Ectodermal cell (in vitro differentiated cells): ENCODE data around the gene CSF2.

Experiments
- H3K27ac ChIP-seq: 2 replicates; pipeline ENCODE4 v1.7.0; 2013; ENCODE audit warnings: mild to moderate bottlenecking, low read depth, low read length; ENCODE audit not compliant: insufficient read depth, poor library complexity, severe bottlenecking
- H3K27me3 ChIP-seq: 2 replicates; pipeline ENCODE4 v1.7.0; 2013; ENCODE audit warnings: mild to moderate bottlenecking, low read length; ENCODE audit not compliant: insufficient read depth, control insufficient read depth, poor library complexity, severe bottlenecking
- H3K36me3 ChIP-seq: one replicate; pipeline ENCODE4 v1.7.0; 2013; ENCODE audit warnings: low read length; ENCODE audit not compliant: control insufficient read depth, insufficient read depth
- H3K4me1 ChIP-seq: one replicate; pipeline ENCODE4 v1.7.0; 2013; ENCODE audit warnings: low read length; ENCODE audit not compliant: control insufficient read depth, insufficient read depth
- H3K4me3 ChIP-seq: 2 replicates; pipeline ENCODE4 v1.7.0; 2013; ENCODE audit warnings: low read depth, low read length, control low read depth; ENCODE audit not compliant: insufficient read depth
- H3K9me3 ChIP-seq: 2 replicates; pipeline ENCODE4 v1.7.0; 2013; ENCODE audit warnings: mild to moderate bottlenecking, low read length, moderate library complexity; ENCODE audit not compliant: control insufficient read depth
- WGBS, 2 experiments: methylation state at CpG; one replicate each; pipeline ENCODE4 v1.1.7; 2013; ENCODE audit warnings: missing lambda C conversion rate in 2 of 2; 5-methylcytosine and 5-hydroxymethylcytosine counted together

The CSF2 gene

GRCh38 chr5:132060501-132061161 lies 13.0 kb upstream of the CSF2 start, which contains the start of gene IL3:
IL3 (plus strand) TSS chr5:132060655; CDS start chr5:132060707, 52 bp downstream.
- H3K4me3 ChIP-seq: no peak within 1 kb of the TSS
- no peaks in the 10 kb centered on the region for H3K36me3 ChIP-seq
- H3K9me3 ChIP-seq: no peaks in the 10 kb centered on the region
- no peaks in the 10 kb centered on the region for H3K27me3 ChIP-seq
- H3K27ac ChIP-seq: no peak within 1 kb of the TSS
- 92 to 94% methylated on average over 16 of the region's 16 CpGs for WGBS, 2 experiments
- H3K4me1 ChIP-seq: no peaks in the 10 kb centered on the region

- Histone ChIP-seq H3K27ac (no peak overlapping the region), H3K9me3 (no peaks in the 10 kb centered on the region), H3K4me3 (no peak overlapping the region), H3K4me1 (no peaks in the 10 kb centered on the region), H3K36me3 (no peaks in the 10 kb centered on the region), H3K27me3 (no peaks in the 10 kb centered on the region)
- 59 to 64% methylated on average over 9 of the region's 9 CpGs for WGBS, 2 experiments
Measured at GRCh38 chr5:132063090-132063911, 10.3 kb upstream of the CSF2 start.

- no peak overlapping the region for H3K27ac ChIP-seq
- H3K27me3 ChIP-seq: no peaks in the 10 kb centered on the region
- WGBS, 2 experiments: 78 to 79% methylated on average over 5 of the region's 5 CpGs
- H3K36me3 ChIP-seq: no peaks in the 10 kb centered on the region
- no peak overlapping the region for H3K4me3 ChIP-seq
- no peaks in the 10 kb centered on the region for H3K9me3 ChIP-seq
- H3K4me1 ChIP-seq: no peaks in the 10 kb centered on the region
Measured at GRCh38 chr5:132064140-132064539, 9.4 kb upstream of the CSF2 start.

- Histone ChIP-seq H3K36me3 (no peaks in the 10 kb centered on the region), H3K4me1 (no peaks in the 10 kb centered on the region), H3K4me3 (no peak overlapping the region), H3K27ac (no peak overlapping the region), H3K9me3 (no peaks in the 10 kb centered on the region), H3K27me3 (no peaks in the 10 kb centered on the region)
- WGBS, 2 experiments: 60 to 64% methylated on average over 11 of the region's 11 CpGs
Measured at GRCh38 chr5:132064738-132065331, 8.8 kb upstream of the CSF2 start.

GRCh38 chr5:132065351-132065937 lies 8.1 kb upstream of the CSF2 start:
- H3K36me3 ChIP-seq: no peaks in the 10 kb centered on the region
- no peak overlapping the region for H3K4me3 ChIP-seq
- no peaks in the 10 kb centered on the region for H3K9me3 ChIP-seq
- H3K4me1 ChIP-seq: no peaks in the 10 kb centered on the region
- 39 to 41% methylated on average over 3 to 4 of the region's 4 CpGs for WGBS, 2 experiments
- no peak overlapping the region for H3K27ac ChIP-seq
- no peaks in the 10 kb centered on the region for H3K27me3 ChIP-seq

- Histone ChIP-seq H3K36me3 (no peaks in the 10 kb centered on the region), H3K27me3 (no peaks in the 10 kb centered on the region), H3K4me1 (no peaks in the 10 kb centered on the region), H3K9me3 (no peaks in the 10 kb centered on the region), H3K4me3 (no peak overlapping the region), H3K27ac (no peak overlapping the region)
- WGBS, 2 experiments: 94% methylated on average over 13 of the region's 13 CpGs
Measured at GRCh38 chr5:132065951-132066701, 7.5 kb upstream of the CSF2 start.

- Histone ChIP-seq H3K36me3 (no peaks in the 10 kb centered on the region), H3K27ac (no peak overlapping the region), H3K4me3 (no peak overlapping the region), H3K9me3 (no peaks in the 10 kb centered on the region), H3K27me3 (no peaks in the 10 kb centered on the region), H3K4me1 (no peaks in the 10 kb centered on the region)
- 93% methylated on average over 4 of the region's 4 CpGs for WGBS, 2 experiments
Measured at GRCh38 chr5:132066871-132067270, 6.7 kb upstream of the CSF2 start.

GRCh38 chr5:132067451-132067850 lies 6.1 kb upstream of the CSF2 start:
- Histone ChIP-seq H3K4me3 (no peak overlapping the region), H3K27me3 (no peaks in the 10 kb centered on the region), H3K9me3 (no peaks in the 10 kb centered on the region), H3K27ac (no peak overlapping the region), H3K36me3 (no peaks in the 10 kb centered on the region), H3K4me1 (no peaks in the 10 kb centered on the region)
- WGBS, 2 experiments: 94% methylated on average over 11 of the region's 11 CpGs

GRCh38 chr5:132067941-132068808 lies 5.4 kb upstream of the CSF2 start:
- Histone ChIP-seq H3K4me3 (no peak overlapping the region), H3K4me1 (no peaks in the 10 kb centered on the region), H3K36me3 (no peaks in the 10 kb centered on the region), H3K27ac (no peak overlapping the region), H3K9me3 (no peaks in the 10 kb centered on the region), H3K27me3 (no peaks in the 10 kb centered on the region)
- 90 to 93% methylated on average over 13 of the region's 13 CpGs for WGBS, 2 experiments
